H1 (cell line): Measurements from ENCODE around the gene SAG.
A peak's percentile ranks its signal among the peaks of the same experiment; 100 is the strongest.

ENCODE experiments used
- CTCF ChIP-seq, 3 experiments: IDR thresholded peaks; 1 replicate in 2 of 3; 2 replicates in 1 of 3; pipeline versions ENCODE4 v1.5.1 to v1.6.1; 2011; ENCODE audit warnings: low read length in 3 of 3, mild to moderate bottlenecking in 3 of 3, inconsistent platforms in 2 of 3, low read depth in 1 of 3, moderate library complexity in 1 of 3; ENCODE audit not compliant: insufficient read depth in 1 of 3; ENCODE audit errors: control extremely low read depth in 1 of 3
- SIN3A ChIP-seq, 2 experiments: IDR thresholded peaks in 1 of 2; conservative IDR thresholded peaks in 1 of 2; 2 replicates each; pipeline ENCODE4 v1.6.1; 2011 to 2012; ENCODE audit warnings: low read length in 2 of 2, improper control_type of control experiment in 1 of 2, low read depth in 1 of 2, mild to moderate bottlenecking in 1 of 2
- ZNF274 ChIP-seq: IDR thresholded peaks from 2 replicates; pipeline ENCODE4 v1.7.0; 2012; ENCODE audit warnings: low read length, borderline replicate concordance; ENCODE audit errors: extremely low read depth

- TF ChIP-seq ZNF274 (no peak), CTCF (IDR thresholded peaks at IDR 0.05; ENCODE audit: control extremely low read depth in 1 of 3, insufficient read depth in 1 of 3, low read depth in 1 of 3, low read length in 3 of 3) (peak in 2 of 3 experiments; percentile 9 to 61; a peak in 1 of 4 replicates), SIN3A (conservative IDR thresholded peaks at IDR 0.05 in 1 of 2, IDR thresholded peaks at IDR 0.05 in 1 of 2; ENCODE audit: low read depth in 1 of 2, low read length in 2 of 2) (no peak)
These were observed 46.3 kb downstream of the SAG start, which contains the start of gene DGKD for GRCh38 chr2:233353769-233354499.
